Activated CD8-positive, alpha-beta memory T cell treated with anti-CD3 and anti-CD28 coated beads for 36 hours (primary cell): ENCODE measurements around the gene MRFAP1L1. TPM values are rescaled to one million over a fixed set of nuclear protein-coding genes. Genes with fewer than 3 reads are reported as not detected.

ENCODE experiments used
- CTCF ChIA-PET: fragments of 350-600 bp; sonication (Branson Sonifier 250); formaldehyde crosslinking; loops from one replicate; lab custom pipeline; 2021; ENCODE audit warnings: antibody characterized with exemption; lab: Charles Lee
- POLR2A ChIA-PET: fragments of 350-600 bp; sonication (Branson Sonifier 250); formaldehyde crosslinking; loops from one replicate; lab custom pipeline; 2021; ENCODE audit warnings: antibody characterized with exemption; lab: Charles Lee
- total RNA-seq, 2 experiments: library from RNA; stranded (reverse); gene quantifications; one replicate each; pipeline ENCODE4 v1.2.3, GENCODE V29; 2021

The MRFAP1L1 gene
- total RNA-seq, 2 experiments from 2014 or later = 45.9 to 49.2 TPM

GRCh38 chr4:6658209-6658595, 51.5 kb downstream of the MRFAP1L1 start:
- ChIA-PET POLR2A (interaction anchor here (2.5 to 3.0 kb wide), 2 partner anchors 15 to 17 kb away, joined by 9 to 17 read pairs; partner anchors contain the start of gene MRFAP1), CTCF (interaction anchor here (1.2 to 1.8 kb wide), 3 partner anchors 13 to 32 kb away, joined by 3 to 5 read pairs (median 3); no protein-coding TSS in a partner anchor)

Other genes starting within 250 kb of the MRFAP1L1 start
- not detected for gene PPP2R2C, start 237.3 kb downstream of the MRFAP1L1 start, total RNA-seq
- 10 to 100 TPM; 14.8 to 15.7 TPM for gene MAN2B2, start 134.7 kb downstream of the MRFAP1L1 start, total RNA-seq
- 100 to 1,000 TPM; 121 to 124 TPM for gene MRFAP1, start 69.2 kb downstream of the MRFAP1L1 start, total RNA-seq
- gene S100P, start 16.0 kb downstream of the MRFAP1L1 start, total RNA-seq = 1 to 10 TPM; 3.2 to 4.3 TPM
- 10 to 100 TPM; 21.6 to 22.2 TPM for gene BLOC1S4, start 6.3 kb upstream of the MRFAP1L1 start, total RNA-seq
- 10 to 100 TPM; 14.0 to 17.5 TPM for gene KIAA0232, start 72.9 kb upstream of the MRFAP1L1 start, total RNA-seq
- gene TBC1D14, start 200.0 kb upstream of the MRFAP1L1 start, total RNA-seq = 10 to 100 TPM; 46.9 to 47.4 TPM